Liver (tissue), 3 donors: ENCODE data around the gene CTNNAL1.

Experiments
- ATF3 ChIP-seq: IDR thresholded peaks from 2 replicates; pipeline ENCODE4 v1.6.1; 2016; ENCODE audit warnings: antibody characterized with exemption
- EGR1 ChIP-seq, 2 donors: IDR thresholded peaks; 2 replicates each; pipeline ENCODE4 v1.6.1; 2016 to 2018; ENCODE audit warnings: antibody characterized with exemption in 2 of 2, low read depth in 2 of 2
- FOXA1 ChIP-seq: IDR thresholded peaks from 2 replicates; pipeline ENCODE4 v1.6.1; 2016; ENCODE audit warnings: antibody characterized with exemption
- HNF4A ChIP-seq, 2 donors: conservative IDR thresholded peaks; 2 replicates each; pipeline ENCODE4 v1.6.1; 2016; ENCODE audit warnings: antibody characterized with exemption in 2 of 2, mild to moderate bottlenecking in 2 of 2
- JUND ChIP-seq, 2 donors: IDR thresholded peaks; 2 replicates each; pipeline ENCODE4 v1.6.1; 2016; ENCODE audit warnings: antibody characterized with exemption in 2 of 2
- RAD21 ChIP-seq, 2 donors: IDR thresholded peaks; 2 replicates each; pipeline ENCODE4 v1.6.1; 2016; ENCODE audit warnings: antibody characterized with exemption in 2 of 2, mild to moderate bottlenecking in 2 of 2
- REST ChIP-seq: IDR thresholded peaks from 2 replicates; pipeline ENCODE4 v1.6.1; 2016; ENCODE audit warnings: antibody characterized with exemption, mild to moderate bottlenecking
- SP1 ChIP-seq: IDR thresholded peaks from 2 replicates; pipeline ENCODE4 v1.6.1; 2018; ENCODE audit warnings: antibody characterized with exemption, mild to moderate bottlenecking
- TAF1 ChIP-seq: conservative IDR thresholded peaks from 2 replicates; pipeline ENCODE4 v1.6.1; 2016; ENCODE audit warnings: antibody characterized with exemption, mild to moderate bottlenecking
- TF ChIP-seq, protein P1 (sequence below): fragments of 150-350 bp; IDR thresholded peaks from 2 replicates; pipeline ENCODE4 v1.5.1; 2017; ENCODE audit warnings: improper control_type of control experiment, low read depth, low read length; ENCODE audit not compliant: missing input control
- TF ChIP-seq, protein P2 (sequence below): IDR thresholded peaks from 2 replicates; pipeline ENCODE4 v1.6.1; 2016; ENCODE audit warnings: antibody characterized with exemption
- TF ChIP-seq, protein P3 (sequence below): IDR thresholded peaks from 2 replicates; pipeline ENCODE4 v1.6.1; 2016; ENCODE audit warnings: antibody characterized with exemption
- donor health status: healthy.
- donor health status: healthy.

GRCh38 chr9:109012876-109013678 is at the start of gene CTNNAL1:
- TF ChIP-seq, protein P1, sequence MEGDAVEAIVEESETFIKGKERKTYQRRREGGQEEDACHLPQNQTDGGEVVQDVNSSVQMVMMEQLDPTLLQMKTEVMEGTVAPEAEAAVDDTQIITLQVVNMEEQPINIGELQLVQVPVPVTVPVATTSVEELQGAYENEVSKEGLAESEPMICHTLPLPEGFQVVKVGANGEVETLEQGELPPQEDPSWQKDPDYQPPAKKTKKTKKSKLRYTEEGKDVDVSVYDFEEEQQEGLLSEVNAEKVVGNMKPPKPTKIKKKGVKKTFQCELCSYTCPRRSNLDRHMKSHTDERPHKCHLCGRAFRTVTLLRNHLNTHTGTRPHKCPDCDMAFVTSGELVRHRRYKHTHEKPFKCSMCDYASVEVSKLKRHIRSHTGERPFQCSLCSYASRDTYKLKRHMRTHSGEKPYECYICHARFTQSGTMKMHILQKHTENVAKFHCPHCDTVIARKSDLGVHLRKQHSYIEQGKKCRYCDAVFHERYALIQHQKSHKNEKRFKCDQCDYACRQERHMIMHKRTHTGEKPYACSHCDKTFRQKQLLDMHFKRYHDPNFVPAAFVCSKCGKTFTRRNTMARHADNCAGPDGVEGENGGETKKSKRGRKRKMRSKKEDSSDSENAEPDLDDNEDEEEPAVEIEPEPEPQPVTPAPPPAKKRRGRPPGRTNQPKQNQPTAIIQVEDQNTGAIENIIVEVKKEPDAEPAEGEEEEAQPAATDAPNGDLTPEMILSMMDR: no peak
- TF ChIP-seq RAD21 (IDR thresholded peaks at IDR 0.05) (no peak), FOXA1 (no peak), TAF1 (no peak), SP1 (no peak), HNF4A (conservative IDR thresholded peaks at IDR 0.05) (no peak), REST (no peak), EGR1 (IDR thresholded peaks at IDR 0.05; ENCODE audit: low read depth in 2 of 2) (no peak), ATF3 (no peak), JUND (IDR thresholded peaks at IDR 0.05) (no peak)
- TF ChIP-seq, protein P2, sequence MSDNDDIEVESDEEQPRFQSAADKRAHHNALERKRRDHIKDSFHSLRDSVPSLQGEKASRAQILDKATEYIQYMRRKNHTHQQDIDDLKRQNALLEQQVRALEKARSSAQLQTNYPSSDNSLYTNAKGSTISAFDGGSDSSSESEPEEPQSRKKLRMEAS: no peak
- TF ChIP-seq, protein P3, sequence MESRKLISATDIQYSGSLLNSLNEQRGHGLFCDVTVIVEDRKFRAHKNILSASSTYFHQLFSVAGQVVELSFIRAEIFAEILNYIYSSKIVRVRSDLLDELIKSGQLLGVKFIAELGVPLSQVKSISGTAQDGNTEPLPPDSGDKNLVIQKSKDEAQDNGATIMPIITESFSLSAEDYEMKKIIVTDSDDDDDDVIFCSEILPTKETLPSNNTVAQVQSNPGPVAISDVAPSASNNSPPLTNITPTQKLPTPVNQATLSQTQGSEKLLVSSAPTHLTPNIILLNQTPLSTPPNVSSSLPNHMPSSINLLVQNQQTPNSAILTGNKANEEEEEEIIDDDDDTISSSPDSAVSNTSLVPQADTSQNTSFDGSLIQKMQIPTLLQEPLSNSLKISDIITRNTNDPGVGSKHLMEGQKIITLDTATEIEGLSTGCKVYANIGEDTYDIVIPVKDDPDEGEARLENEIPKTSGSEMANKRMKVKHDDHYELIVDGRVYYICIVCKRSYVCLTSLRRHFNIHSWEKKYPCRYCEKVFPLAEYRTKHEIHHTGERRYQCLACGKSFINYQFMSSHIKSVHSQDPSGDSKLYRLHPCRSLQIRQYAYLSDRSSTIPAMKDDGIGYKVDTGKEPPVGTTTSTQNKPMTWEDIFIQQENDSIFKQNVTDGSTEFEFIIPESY: no peak
